GM12878 (cell line): Measurements from ENCODE around the gene FNDC3B. TPM values are rescaled to one million over a fixed set of nuclear protein-coding genes. Genes with fewer than 3 reads are reported as not detected.

Experiments
- ATAC-seq: fragments of 200-7000 bp; cut with Tn5 transposase; 3 replicates; pipeline ENCODE4 v1.9.1; 2020; ENCODE audit warnings: mild to moderate bottlenecking, moderate library complexity
- BruUV-seq: library from RNA; stranded (reverse); fragments of 400-500 nt; replicated peaks from 2 replicates; lab custom pipeline; 2021; lab: Mats Ljungman, UMichigan
- CTCF ChIA-PET: fragments of 300-600 bp; sonication (Branson Sonifier 250); formaldehyde crosslinking; extraction: SDS; loops from one replicate; lab custom pipeline; 2021; ENCODE audit warnings: inconsistent platforms; lab: Yijun Ruan, JAX
- POLR2A ChIA-PET: fragments of 350-600 bp; formaldehyde crosslinking; extraction: SDS; loops from one replicate; lab custom pipeline; 2021; ENCODE audit warnings: inconsistent platforms; lab: Charles Lee
- RAD21 ChIA-PET: fragments of 300-600 bp; sonication (Branson Sonifier 250); formaldehyde crosslinking; loops from one replicate; lab custom pipeline; 2023; ENCODE audit warnings: antibody characterized with exemption; ENCODE audit not compliant: unreplicated experiment; lab: Charles Lee
- SMC1A ChIA-PET: fragments of 300-600 bp; sonication (Branson Sonifier 250); formaldehyde crosslinking; loops from one replicate; lab custom pipeline; 2023; ENCODE audit not compliant: unreplicated experiment, uncharacterized antibody; lab: Charles Lee
- DNase-seq: peaks from one replicate; pipeline ENCODE4 v3.0.0-alpha.2; 2011; ENCODE audit warnings: low read depth, low spot score
- FAIRE-seq: peaks from 3 replicates; lab custom pipeline; 2011; peaks lifted over from hg19 to GRCh38; lab: Jason Lieb, UNC
- H2AFZ ChIP-seq: 2 replicates; pipeline ENCODE4 v1.6.0; 2011; ENCODE audit warnings: low read depth, low read length, control low read depth; ENCODE audit not compliant: control insufficient read depth
- H3K27ac ChIP-seq: 2 replicates; pipeline ENCODE4 v1.5.1; 2011; ENCODE audit warnings: control low read depth; ENCODE audit not compliant: control insufficient read depth, insufficient read depth
- H3K27me3 ChIP-seq, 2 experiments: replicated peaks in 1 of 2; 2 replicates each; pipeline versions ENCODE4 v1.6.0 to v1.6.1; 2011; ENCODE audit warnings: low read length in 1 of 2; ENCODE audit not compliant: control insufficient read depth in 2 of 2, insufficient read depth in 2 of 2
- H3K36me3 ChIP-seq, 2 experiments: 2 replicates each; pipeline ENCODE4 v1.5.1; 2011; ENCODE audit warnings: low read length in 1 of 2; ENCODE audit not compliant: control insufficient read depth in 2 of 2, insufficient read depth in 2 of 2
- H3K4me1 ChIP-seq: 2 replicates; pipeline ENCODE4 v1.6.1; 2011; ENCODE audit warnings: mild to moderate bottlenecking, low read length, moderate library complexity, mixed read lengths; ENCODE audit not compliant: control insufficient read depth, insufficient read depth
- H3K4me2 ChIP-seq: 2 replicates; pipeline ENCODE4 v1.6.0; 2011; ENCODE audit warnings: control low read depth; ENCODE audit not compliant: control insufficient read depth, insufficient read depth
- H3K4me3 ChIP-seq: fragments of 200-600 bp; sonication (generic); 2 replicates; pipeline ENCODE4 v1.5.1; 2016
- H3K79me2 ChIP-seq: 2 replicates; pipeline ENCODE4 v1.6.0; 2011; ENCODE audit warnings: low read length; ENCODE audit not compliant: control insufficient read depth, insufficient read depth
- H3K9ac ChIP-seq: 2 replicates; pipeline ENCODE4 v1.8.0; 2011; ENCODE audit warnings: low read length, control low read depth, mixed read lengths; ENCODE audit not compliant: control insufficient read depth, insufficient read depth
- H3K9me3 ChIP-seq: replicated peaks from 3 replicates; pipeline ENCODE4 v1.5.1; 2011; ENCODE audit warnings: mild to moderate bottlenecking, low read length; ENCODE audit not compliant: control insufficient read depth, insufficient read depth
- H4K20me1 ChIP-seq: 2 replicates; pipeline ENCODE4 v1.6.0; 2011; ENCODE audit not compliant: control insufficient read depth, insufficient read depth
- CBX3 ChIP-seq: fragments of 200-600 bp; sonication (generic); IDR thresholded peaks from 2 replicates; pipeline ENCODE4 v1.6.1; 2016; ENCODE audit warnings: low read depth, borderline replicate concordance
- CHD1 ChIP-seq: IDR thresholded peaks from 2 replicates; pipeline ENCODE4 v1.6.1; 2012; ENCODE audit warnings: low read depth, low read length, improper control_type of control experiment
- EGR1 ChIP-seq, 2 experiments: IDR thresholded peaks; 1 replicate in 1 of 2; 2 replicates in 1 of 2; pipeline ENCODE4 v1.6.1; 2011 to 2012; ENCODE audit warnings: low read depth in 2 of 2, low read length in 2 of 2, borderline replicate concordance in 1 of 2, mild to moderate bottlenecking in 1 of 2, moderate library complexity in 1 of 2
- ETV6 ChIP-seq, 2 experiments: fragments of 450-650 bp in 1 of 2; IDR thresholded peaks in 1 of 2; conservative IDR thresholded peaks in 1 of 2; 2 replicates each; pipeline ENCODE4 v1.6.1; 2014; ENCODE audit warnings: antibody characterized with exemption in 1 of 2, borderline replicate concordance in 1 of 2, low read depth in 1 of 2, mild to moderate bottlenecking in 1 of 2, moderate library complexity in 1 of 2
- GABPA ChIP-seq: IDR thresholded peaks from 2 replicates; pipeline ENCODE4 v1.6.1; 2014; ENCODE audit warnings: antibody characterized with exemption, low read depth, mild to moderate bottlenecking, inconsistent platforms
- KLF5 ChIP-seq: fragments of 450-650 bp; IDR thresholded peaks from 2 replicates; pipeline ENCODE4 v1.6.1; 2014; ENCODE audit warnings: mild to moderate bottlenecking; ENCODE audit not compliant: partially characterized antibody
- MEF2B ChIP-seq: fragments of 450-650 bp; IDR thresholded peaks from 2 replicates; pipeline ENCODE4 v1.6.1; 2018; ENCODE audit warnings: mild to moderate bottlenecking, moderate library complexity; ENCODE audit not compliant: partially characterized antibody, poor library complexity, severe bottlenecking
- PML ChIP-seq: IDR thresholded peaks from 2 replicates; pipeline ENCODE4 v1.6.1; 2012; ENCODE audit warnings: low read length, inconsistent platforms
- POLR2AphosphoS5 ChIP-seq: IDR thresholded peaks from 2 replicates; pipeline ENCODE4 v1.6.1; 2011; ENCODE audit warnings: mild to moderate bottlenecking, low read length, inconsistent platforms
- RBBP5 ChIP-seq: fragments of 200-600 bp; sonication (generic); conservative IDR thresholded peaks from 2 replicates; pipeline ENCODE4 v1.6.1; 2016
- USF2 ChIP-seq: IDR thresholded peaks from 2 replicates; pipeline ENCODE4 v1.6.1; 2011; ENCODE audit warnings: low read depth, low read length, improper control_type of control experiment, borderline replicate concordance
- ZNF207 ChIP-seq: fragments of 450-650 bp; IDR thresholded peaks from 2 replicates; pipeline ENCODE4 v1.6.1; 2014; ENCODE audit warnings: antibody characterized with exemption, mild to moderate bottlenecking, borderline replicate concordance
- WGBS: methylation state at CpG from one replicate; pipeline ENCODE4 v1.1.6; 2016; ENCODE audit warnings: low lambda C conversion rate; ENCODE audit not compliant: insufficient replicate concordance, insufficient coverage; ENCODE audit errors: missing lambda C conversion rate; 5-methylcytosine and 5-hydroxymethylcytosine counted together
- in situ Hi-C: fragments of 300-500 bp; cut with MboI; formaldehyde crosslinking; loops from 9 replicates; pipeline ENCODE4 v1.14.3; 2018; ENCODE audit warnings: mixed read lengths
- intact Hi-C: fragments of 100-400 bp; cut with micrococcal nuclease; formaldehyde crosslinking; loops from one replicate; pipeline ENCODE4 v1.14.2; 2022; ENCODE audit not compliant: unreplicated experiment
- polyA plus RNA-seq, 11 experiments: library from polyadenylated mRNA; depleted of rRNA in 4 of 11; unstranded in 6 of 11; stranded (reverse) in 5 of 11; fragments of >200 nt; fragmentation: Nextera tagmentation in 4 of 11; fragmentation: Illumina TruSeq in 1 of 11; extraction: Ambion mirVana in 4 of 11; extraction: Trizol in 1 of 11; gene quantifications; 1 replicate in 1 of 11; 2 replicates in 10 of 11; pipeline versions ENCODE4 v1.2.1 to v1.2.3, GENCODE V29; 2011 to 2016; ENCODE audit warnings: inconsistent platforms in 2 of 11, missing spikeins in 2 of 11, low read depth in 1 of 11
- total RNA-seq, 4 experiments: library from RNA; depleted of rRNA in 3 of 4; stranded (reverse); fragments of >200 nt in 3 of 4; fragmentation: Illumina TruSeq in 1 of 4; extraction: Trizol in 1 of 4; gene quantifications; 2 replicates each; pipeline versions ENCODE4 v1.2.1 to v1.2.3, GENCODE V29; 2013 to 2021
- TF ChIP-seq, protein P1 (sequence below): fragments of 450-650 bp; IDR thresholded peaks from 2 replicates; pipeline ENCODE4 v1.6.1; 2017; ENCODE audit warnings: borderline replicate concordance
- TF ChIP-seq, protein P2 (sequence below): IDR thresholded peaks from 2 replicates; pipeline ENCODE4 v1.6.1; 2012; ENCODE audit warnings: low read length, inconsistent platforms

The FNDC3B gene
- total and polyA plus RNA-seq, 10 of the 15 experiments (the other 5 are each of a cell fraction or from before 2014, with no cell fraction given) = 7.9 to 35.0 (median 18.5) TPM

DNA sequence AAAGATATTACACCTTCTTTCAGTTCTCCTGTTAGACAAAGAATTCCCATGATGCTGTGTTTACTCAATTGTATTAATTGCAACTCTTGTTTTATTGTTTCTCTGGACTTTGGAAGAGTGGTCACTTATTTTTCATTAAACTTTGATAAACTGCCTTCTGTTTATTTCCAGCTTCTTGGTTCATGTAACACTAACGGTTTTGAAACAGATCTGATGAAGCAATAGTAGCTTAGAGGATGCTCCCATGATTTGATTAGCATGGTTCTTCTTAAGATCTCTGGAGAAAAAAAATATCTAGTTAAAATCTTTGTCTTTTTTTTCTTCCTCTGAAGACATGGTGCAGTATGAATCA, 90.1 kb downstream of the FNDC3B start:
- in situ Hi-C loops = no loop called here
- no peak for ATAC-seq
- peaks cover 23% of the 10 kb centered on the region for H3K4me1 ChIP-seq
- no peaks in the 10 kb centered on the region for H4K20me1 ChIP-seq
- ChIA-PET CTCF (interaction anchor here (0.7 to 1.6 kb wide), 3 partner anchors 27 to 203 kb away, joined by 3 to 4 read pairs (median 4); no protein-coding TSS in a partner anchor), SMC1A (interaction anchor here (1.0 to 16.7 kb wide), 7 partner anchors 10 to 85 kb away, joined by 3 to 254 read pairs (median 6); no protein-coding TSS in a partner anchor), RAD21 (interaction anchor here (0.6 to 7.9 kb wide), 3 partner anchors 18 to 300 kb away, joined by 3 to 71 read pairs (median 3); no protein-coding TSS in a partner anchor), POLR2A (no interaction called here)
- no peaks in the 10 kb centered on the region; the same call in 2 of the 3 replicates for H3K9me3 ChIP-seq
- TF ChIP-seq, protein P1, sequence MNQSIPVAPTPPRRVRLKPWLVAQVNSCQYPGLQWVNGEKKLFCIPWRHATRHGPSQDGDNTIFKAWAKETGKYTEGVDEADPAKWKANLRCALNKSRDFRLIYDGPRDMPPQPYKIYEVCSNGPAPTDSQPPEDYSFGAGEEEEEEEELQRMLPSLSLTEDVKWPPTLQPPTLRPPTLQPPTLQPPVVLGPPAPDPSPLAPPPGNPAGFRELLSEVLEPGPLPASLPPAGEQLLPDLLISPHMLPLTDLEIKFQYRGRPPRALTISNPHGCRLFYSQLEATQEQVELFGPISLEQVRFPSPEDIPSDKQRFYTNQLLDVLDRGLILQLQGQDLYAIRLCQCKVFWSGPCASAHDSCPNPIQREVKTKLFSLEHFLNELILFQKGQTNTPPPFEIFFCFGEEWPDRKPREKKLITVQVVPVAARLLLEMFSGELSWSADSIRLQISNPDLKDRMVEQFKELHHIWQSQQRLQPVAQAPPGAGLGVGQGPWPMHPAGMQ = no peak
- TF ChIP-seq ZNF207 = no peak
- TF ChIP-seq, protein P2, sequence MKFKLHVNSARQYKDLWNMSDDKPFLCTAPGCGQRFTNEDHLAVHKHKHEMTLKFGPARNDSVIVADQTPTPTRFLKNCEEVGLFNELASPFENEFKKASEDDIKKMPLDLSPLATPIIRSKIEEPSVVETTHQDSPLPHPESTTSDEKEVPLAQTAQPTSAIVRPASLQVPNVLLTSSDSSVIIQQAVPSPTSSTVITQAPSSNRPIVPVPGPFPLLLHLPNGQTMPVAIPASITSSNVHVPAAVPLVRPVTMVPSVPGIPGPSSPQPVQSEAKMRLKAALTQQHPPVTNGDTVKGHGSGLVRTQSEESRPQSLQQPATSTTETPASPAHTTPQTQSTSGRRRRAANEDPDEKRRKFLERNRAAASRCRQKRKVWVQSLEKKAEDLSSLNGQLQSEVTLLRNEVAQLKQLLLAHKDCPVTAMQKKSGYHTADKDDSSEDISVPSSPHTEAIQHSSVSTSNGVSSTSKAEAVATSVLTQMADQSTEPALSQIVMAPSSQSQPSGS = no peak
- TF ChIP-seq MEF2B = no peak
- TF ChIP-seq KLF5 = no peak
- TF ChIP-seq RBBP5 = no peak
- no peak for TF ChIP-seq POLR2AphosphoS5
- TF ChIP-seq PML = no peak
- no peak for TF ChIP-seq GABPA
- TF ChIP-seq CHD1 = no peak
- TF ChIP-seq USF2 = no peak
- TF ChIP-seq ETV6 (conservative IDR thresholded peaks at IDR 0.05 in 1 of 2, IDR thresholded peaks at IDR 0.05 in 1 of 2; ENCODE audit: borderline replicate concordance in 1 of 2, low read depth in 1 of 2) = no peak
- TF ChIP-seq CBX3 = no peak
- no peak for TF ChIP-seq EGR1 (IDR thresholded peaks at IDR 0.05; ENCODE audit: borderline replicate concordance in 1 of 2, low read depth in 2 of 2, low read length in 2 of 2)
- no peak overlapping the region for H2AFZ ChIP-seq
- no peak overlapping the region for H3K4me2 ChIP-seq
- no TSS peak for BruUV-seq
- no peak overlapping the region for H3K9ac ChIP-seq
- intact Hi-C loops = no loop called here
- FAIRE-seq = no peak
- no peak overlapping the region for H3K27ac ChIP-seq
- H3K27me3 ChIP-seq = no peaks in the 10 kb centered on the region
- no peak for DNase-seq
- 94% methylated on average over 1 of the region's 1 CpG for WGBS
- H3K79me2 ChIP-seq = peaks cover 13% of the 10 kb centered on the region
- H3K4me3 ChIP-seq = no peak overlapping the region
- H3K36me3 ChIP-seq = peaks cover 2 to 5% of the 10 kb centered on the region in 2 experiments; a peak in 3 of 4 replicates
